ENCODE data around the gene CALU.

CALU gene

DNA sequence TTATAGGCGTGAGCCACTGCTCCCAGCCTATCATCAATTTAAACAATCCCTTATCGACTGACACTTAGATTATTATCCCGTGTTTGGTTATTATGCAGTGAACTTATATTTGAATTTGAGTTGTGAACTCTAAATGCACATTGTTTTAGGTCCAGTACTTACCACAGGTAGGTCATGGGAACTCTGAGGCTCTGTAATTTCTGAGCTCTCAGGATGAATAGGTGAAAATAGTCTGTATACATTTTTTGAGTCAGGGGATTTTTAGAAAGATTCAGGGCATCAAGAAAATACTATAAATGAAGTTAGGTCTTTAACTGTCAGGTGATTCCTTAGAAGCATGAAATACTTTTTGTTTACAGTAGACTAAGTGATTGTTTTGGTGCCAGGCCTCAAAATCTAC is 61.4 kb downstream of the CALU start:
- Histone ChIP-seq H3K27ac (ENCODE audit: low read depth, low read length) (no peak overlapping the region), H3K9me3 (ENCODE audit: insufficient read depth, low read depth, low read length) (no peaks in the 10 kb centered on the region), H3K4me1 (ENCODE audit: insufficient read depth, low read length) (peaks cover 6% of the 10 kb centered on the region; the same call in 1 of the 2 replicates), H3K27me3 (ENCODE audit: insufficient read depth, low read length) (no peaks in the 10 kb centered on the region), H3K9ac (ENCODE audit: low read depth, low read length) (no peak overlapping the region), H3K36me3 (ENCODE audit: insufficient read depth, low read length) (peaks cover 67% of the 10 kb centered on the region), H3K4me3 (ENCODE audit: low read length) (no peak overlapping the region)
- 98% methylated on average over 3 of the region's 3 CpGs for WGBS

DNA sequence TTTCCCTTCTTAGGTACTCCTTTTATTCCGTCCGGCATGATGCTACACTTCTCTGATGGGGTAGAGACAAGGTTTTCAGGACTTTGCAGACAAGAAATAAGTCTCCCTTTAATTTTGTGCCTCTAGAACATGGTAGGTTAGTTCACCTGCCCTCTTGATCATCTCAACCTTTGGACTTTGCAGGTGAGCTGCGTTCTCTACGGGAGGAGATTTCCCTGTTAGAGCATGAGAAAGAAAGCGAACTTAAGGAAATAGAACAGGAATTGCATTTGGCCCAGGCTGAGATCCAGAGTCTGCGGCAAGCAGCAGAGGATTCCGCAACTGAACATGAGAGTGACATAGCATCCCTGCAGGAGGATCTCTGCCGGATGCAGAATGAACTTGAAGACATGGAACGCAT is 61.8 kb downstream of the CALU start:
- WGBS = 95% methylated on average over 9 of the region's 9 CpGs
- no peak overlapping the region for H3K4me3 ChIP-seq (ENCODE audit: low read length)
- H3K9ac ChIP-seq (ENCODE audit: low read depth, low read length) = no peak overlapping the region
- H3K36me3 ChIP-seq (ENCODE audit: insufficient read depth, low read length) = peaks cover 68% of the 10 kb centered on the region
- peaks cover 6% of the 10 kb centered on the region; the same call in 1 of the 2 replicates for H3K4me1 ChIP-seq (ENCODE audit: insufficient read depth, low read length)
- no peaks in the 10 kb centered on the region for H3K9me3 ChIP-seq (ENCODE audit: insufficient read depth, low read depth, low read length)
- H3K27me3 ChIP-seq (ENCODE audit: insufficient read depth, low read length) = no peaks in the 10 kb centered on the region
- no peak overlapping the region for H3K27ac ChIP-seq (ENCODE audit: low read depth, low read length)

DNA sequence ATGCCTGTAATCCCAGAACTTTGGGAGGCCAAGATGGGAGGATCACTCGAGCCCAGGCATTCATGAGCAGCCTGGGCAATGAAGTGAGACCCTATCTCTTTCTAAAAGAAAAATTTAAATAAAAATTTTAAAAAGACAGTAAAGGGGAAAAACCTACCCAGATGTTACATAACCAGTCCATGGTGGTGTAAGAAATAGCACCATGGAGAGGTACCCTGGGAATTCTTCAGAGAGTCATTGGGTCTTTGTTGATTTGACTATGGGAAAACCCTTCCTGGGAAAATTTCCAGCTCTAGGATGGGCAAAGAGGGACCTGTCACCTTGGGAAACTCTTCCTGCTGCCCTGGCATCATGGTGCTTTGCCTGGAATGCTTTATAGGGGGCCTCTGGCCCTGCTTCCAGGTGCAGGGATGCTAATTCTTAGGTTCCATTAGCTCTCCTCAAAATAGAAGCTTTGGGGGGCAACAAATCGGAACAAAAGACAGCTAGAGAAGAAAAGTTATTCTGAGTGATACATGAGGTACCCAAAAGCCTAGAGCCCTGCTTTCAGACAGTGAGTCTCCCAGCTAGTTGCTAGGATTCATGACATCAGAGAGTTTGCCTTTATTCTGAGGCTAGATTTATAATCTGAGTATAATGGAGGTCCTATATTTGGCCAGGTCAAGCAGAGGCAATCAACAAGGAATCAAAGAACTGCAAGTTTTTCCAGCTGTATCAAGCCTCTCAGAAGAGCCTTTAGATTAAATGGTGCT is 62.7 kb downstream of the CALU start:
- Histone ChIP-seq H3K36me3 (ENCODE audit: insufficient read depth, low read length) (peaks cover 72% of the 10 kb centered on the region), H3K27me3 (ENCODE audit: insufficient read depth, low read length) (no peaks in the 10 kb centered on the region), H3K9me3 (ENCODE audit: insufficient read depth, low read depth, low read length) (no peaks in the 10 kb centered on the region), H3K4me1 (ENCODE audit: insufficient read depth, low read length) (peaks cover 6% of the 10 kb centered on the region; the same call in 1 of the 2 replicates), H3K4me3 (ENCODE audit: low read length) (no peak overlapping the region), H3K27ac (ENCODE audit: low read depth, low read length) (no peak overlapping the region), H3K9ac (ENCODE audit: low read depth, low read length) (no peak overlapping the region)
- 83% methylated on average over 2 of the region's 2 CpGs for WGBS

DNA sequence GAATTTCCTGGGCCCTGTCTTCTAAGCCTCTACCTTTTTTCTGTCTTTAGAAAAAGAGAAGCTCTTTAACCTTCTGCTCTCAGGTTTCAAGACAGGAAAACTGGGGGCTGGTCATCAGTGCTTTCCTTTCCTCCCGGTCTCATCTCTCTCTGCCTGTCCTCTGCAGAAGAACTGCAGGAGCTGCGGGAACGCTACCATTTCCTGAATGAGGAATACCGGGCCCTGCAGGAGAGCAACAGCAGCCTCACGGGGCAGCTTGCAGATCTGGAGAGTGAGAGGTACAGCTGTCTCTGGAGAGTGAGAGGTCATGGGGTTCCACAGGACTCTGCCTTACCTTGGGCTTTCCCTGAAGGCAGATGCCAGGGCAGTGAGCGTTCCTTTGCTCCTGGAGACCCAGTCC is 65.3 kb downstream of the CALU start:
- Histone ChIP-seq H3K36me3 (ENCODE audit: insufficient read depth, low read length) (peaks cover 83% of the 10 kb centered on the region), H3K9me3 (ENCODE audit: insufficient read depth, low read depth, low read length) (no peaks in the 10 kb centered on the region), H3K4me1 (ENCODE audit: insufficient read depth, low read length) (peaks cover 6% of the 10 kb centered on the region; the same call in 1 of the 2 replicates), H3K9ac (ENCODE audit: low read depth, low read length) (no peak overlapping the region), H3K27ac (ENCODE audit: low read depth, low read length) (peak overlapping the region; percentile 33; the same call in 1 of the 2 replicates), H3K4me3 (ENCODE audit: low read length) (no peak overlapping the region), H3K27me3 (ENCODE audit: insufficient read depth, low read length) (no peaks in the 10 kb centered on the region)
- 46% methylated on average over 6 of the region's 6 CpGs for WGBS

DNA sequence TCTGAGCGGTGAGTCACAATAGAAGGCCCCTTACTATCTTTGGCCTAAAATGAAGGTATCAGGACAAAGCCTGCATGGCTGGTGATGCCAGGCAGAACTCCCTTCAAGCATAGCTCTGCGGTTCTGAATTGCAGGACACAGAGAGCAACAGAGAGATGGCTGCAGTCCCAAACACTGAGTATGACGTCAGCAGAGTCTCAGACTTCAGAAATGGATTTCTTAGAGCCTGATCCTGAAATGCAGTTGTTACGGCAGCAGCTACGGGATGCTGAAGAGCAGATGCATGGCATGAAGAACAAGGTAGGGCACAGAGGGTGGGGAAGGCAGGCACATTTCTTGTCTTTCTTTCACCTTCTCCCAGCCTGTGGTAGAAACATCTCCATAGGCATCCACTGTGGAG is 66.1 kb downstream of the CALU start:
- 93% methylated on average over 5 of the region's 5 CpGs for WGBS
- peaks cover 89% of the 10 kb centered on the region for H3K36me3 ChIP-seq (ENCODE audit: insufficient read depth, low read length)
- no peaks in the 10 kb centered on the region for H3K9me3 ChIP-seq (ENCODE audit: insufficient read depth, low read depth, low read length)
- no peak overlapping the region for H3K9ac ChIP-seq (ENCODE audit: low read depth, low read length)
- no peaks in the 10 kb centered on the region for H3K27me3 ChIP-seq (ENCODE audit: insufficient read depth, low read length)
- peaks cover 6% of the 10 kb centered on the region; the same call in 1 of the 2 replicates for H3K4me1 ChIP-seq (ENCODE audit: insufficient read depth, low read length)
- H3K27ac ChIP-seq (ENCODE audit: low read depth, low read length) = no peak overlapping the region
- no peak overlapping the region for H3K4me3 ChIP-seq (ENCODE audit: low read length)

DNA sequence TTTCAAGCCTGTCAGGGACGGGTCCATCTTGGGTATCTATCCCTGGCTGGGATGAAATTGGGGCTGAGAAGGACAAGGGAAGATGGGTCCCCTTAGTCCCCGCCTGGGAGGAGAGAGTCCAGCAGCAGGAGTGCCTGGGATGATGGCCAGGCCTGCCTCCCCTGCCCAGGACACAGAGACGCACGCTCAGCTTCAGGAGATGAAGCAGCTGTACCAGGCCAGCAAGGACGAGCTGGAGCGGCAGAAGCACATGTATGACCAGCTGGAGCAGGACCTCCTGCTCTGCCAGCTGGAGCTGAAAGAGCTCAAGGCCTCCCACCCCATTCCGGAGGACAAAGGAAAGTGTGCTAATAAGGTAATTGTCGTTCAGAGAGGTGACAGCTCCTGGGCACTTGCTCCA is 68.0 kb downstream of the CALU start:
- 91% methylated on average over 8 of the region's 8 CpGs for WGBS
- peaks cover 89% of the 10 kb centered on the region for H3K36me3 ChIP-seq (ENCODE audit: insufficient read depth, low read length)
- no peak overlapping the region for H3K9ac ChIP-seq (ENCODE audit: low read depth, low read length)

DNA sequence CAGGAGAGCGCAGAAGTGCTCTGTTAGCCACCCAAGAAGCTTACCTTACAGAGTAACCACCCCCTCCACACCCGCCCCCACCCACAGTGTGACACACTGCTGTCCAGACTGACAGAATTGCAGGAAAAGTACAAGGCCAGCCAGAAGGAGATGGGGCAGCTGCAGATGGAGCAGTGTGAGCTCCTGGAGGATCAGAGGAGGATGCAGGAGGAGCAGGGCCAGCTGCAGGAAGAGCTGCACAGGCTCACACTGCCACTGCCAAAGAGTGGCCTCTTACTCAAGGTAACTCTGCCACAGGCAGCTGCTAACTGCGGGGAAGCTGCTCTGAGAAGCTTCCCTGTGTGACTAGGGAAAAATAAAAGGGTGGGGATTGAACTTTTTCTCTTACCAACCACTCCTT is 70.2 kb downstream of the CALU start:
- H3K36me3 ChIP-seq (ENCODE audit: insufficient read depth, low read length) = peaks cover 70% of the 10 kb centered on the region
- H3K27me3 ChIP-seq (ENCODE audit: insufficient read depth, low read length) = no peaks in the 10 kb centered on the region
- H3K4me3 ChIP-seq (ENCODE audit: low read length) = no peak overlapping the region
- WGBS = 93% methylated on average over 2 of the region's 3 CpGs
- no peak overlapping the region for H3K9ac ChIP-seq (ENCODE audit: low read depth, low read length)
- H3K4me1 ChIP-seq (ENCODE audit: insufficient read depth, low read length) = peaks cover 10% of the 10 kb centered on the region; the same call in 1 of the 2 replicates
- H3K9me3 ChIP-seq (ENCODE audit: insufficient read depth, low read depth, low read length) = no peaks in the 10 kb centered on the region
- H3K27ac ChIP-seq (ENCODE audit: low read depth, low read length) = no peak overlapping the region

More for the DNA sequence above, 68.0 kb downstream of the CALU start:
- Histone ChIP-seq H3K4me1 (ENCODE audit: insufficient read depth, low read length) (peaks cover 7% of the 10 kb centered on the region; the same call in 1 of the 2 replicates), H3K27ac (ENCODE audit: low read depth, low read length) (no peak overlapping the region), H3K4me3 (ENCODE audit: low read length) (no peak overlapping the region), H3K9me3 (ENCODE audit: insufficient read depth, low read depth, low read length) (no peaks in the 10 kb centered on the region), H3K27me3 (ENCODE audit: insufficient read depth, low read length) (no peaks in the 10 kb centered on the region)

DNA sequence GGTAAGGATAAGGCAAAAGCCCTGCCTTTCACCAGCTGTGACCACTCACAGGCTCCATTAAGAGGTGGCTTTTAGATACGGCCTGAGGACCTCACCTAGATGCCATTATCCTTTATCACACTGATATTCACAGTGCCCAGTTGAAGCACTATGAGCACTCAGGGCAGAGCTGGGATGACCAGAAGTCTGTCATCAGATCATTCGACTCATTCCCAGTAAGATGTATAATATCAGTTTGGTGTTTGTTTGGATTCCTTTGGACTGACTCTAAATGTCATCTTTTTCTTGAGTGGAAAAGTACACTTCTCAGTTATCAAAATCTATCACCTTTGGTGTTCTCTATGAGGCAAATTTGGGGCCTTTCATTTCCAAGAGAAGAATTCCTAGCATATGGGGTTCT is 71.3 kb downstream of the CALU start:
- Histone ChIP-seq H3K27me3 (ENCODE audit: insufficient read depth, low read length) (no peaks in the 10 kb centered on the region), H3K4me3 (ENCODE audit: low read length) (no peak overlapping the region), H3K36me3 (ENCODE audit: insufficient read depth, low read length) (peaks cover 64% of the 10 kb centered on the region), H3K9me3 (ENCODE audit: insufficient read depth, low read depth, low read length) (no peaks in the 10 kb centered on the region), H3K27ac (ENCODE audit: low read depth, low read length) (no peak overlapping the region), H3K9ac (ENCODE audit: low read depth, low read length) (no peak overlapping the region), H3K4me1 (ENCODE audit: insufficient read depth, low read length) (peaks cover 9% of the 10 kb centered on the region; the same call in 1 of the 2 replicates)
- 91% methylated on average over 2 of the region's 2 CpGs for WGBS

DNA sequence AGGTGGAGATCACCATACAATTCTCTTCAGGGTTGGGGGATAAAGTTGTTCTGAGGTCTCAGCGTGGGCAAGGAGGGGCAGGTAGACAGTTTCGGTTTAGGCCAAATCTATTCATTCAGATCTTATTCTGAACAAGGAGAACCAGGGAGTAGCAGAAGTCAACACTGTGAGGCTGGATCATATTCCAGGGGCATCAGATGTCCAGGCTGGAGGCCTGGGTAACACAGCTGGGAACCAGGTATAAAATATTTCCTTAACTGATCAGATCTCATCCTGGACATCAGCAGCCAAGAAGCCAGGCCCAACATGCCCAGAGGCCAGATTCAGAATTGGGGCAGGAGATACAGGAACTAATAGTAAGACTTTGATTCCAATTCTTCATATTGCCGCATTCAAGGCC is 71.8 kb downstream of the CALU start:
- no peaks in the 10 kb centered on the region for H3K9me3 ChIP-seq (ENCODE audit: insufficient read depth, low read depth, low read length)
- H3K4me1 ChIP-seq (ENCODE audit: insufficient read depth, low read length) = peaks cover 9% of the 10 kb centered on the region; the same call in 1 of the 2 replicates
- peaks cover 59% of the 10 kb centered on the region for H3K36me3 ChIP-seq (ENCODE audit: insufficient read depth, low read length)
- H3K9ac ChIP-seq (ENCODE audit: low read depth, low read length) = no peak overlapping the region
- WGBS = 97% methylated on average over 3 of the region's 3 CpGs
- no peak overlapping the region for H3K4me3 ChIP-seq (ENCODE audit: low read length)
- no peak overlapping the region for H3K27ac ChIP-seq (ENCODE audit: low read depth, low read length)
- H3K27me3 ChIP-seq (ENCODE audit: insufficient read depth, low read length) = no peaks in the 10 kb centered on the region

DNA sequence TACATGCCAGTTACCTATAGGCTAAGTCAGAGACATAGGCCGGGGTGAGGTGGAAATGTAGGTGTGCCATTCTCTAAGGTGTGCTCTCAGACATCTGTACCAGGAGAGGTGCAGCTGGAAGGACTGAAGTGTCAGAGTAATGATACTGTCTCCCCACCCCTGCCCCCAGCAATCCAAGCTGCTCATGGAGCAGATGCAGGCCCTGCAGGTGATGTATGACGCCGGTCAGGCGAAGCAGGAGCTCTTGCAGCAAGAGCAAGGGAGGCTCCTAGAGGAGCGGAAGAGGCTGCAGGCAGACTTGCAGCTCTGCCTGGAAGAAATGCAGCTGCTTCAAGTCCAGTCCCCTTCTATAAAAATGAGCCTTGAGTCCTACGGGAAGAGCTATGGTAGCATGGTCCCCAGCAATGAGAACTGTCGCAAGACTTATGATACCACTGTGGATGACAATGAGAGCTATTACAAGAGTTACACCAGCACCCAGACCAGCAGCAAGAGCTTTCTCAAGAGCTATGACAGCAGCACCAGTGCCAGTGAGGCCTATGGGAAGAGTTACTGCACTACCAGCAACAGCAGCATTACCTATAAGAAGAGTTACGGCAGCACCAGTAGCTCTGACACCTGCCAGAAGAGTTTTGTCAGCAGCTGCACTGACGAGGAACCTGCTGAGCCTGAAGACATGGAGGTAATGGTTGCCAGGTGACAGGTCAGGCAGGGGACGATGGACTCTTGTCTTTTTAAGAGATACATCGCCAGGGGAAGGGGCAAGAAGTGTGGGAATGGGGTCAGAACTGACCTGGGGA is 72.7 kb downstream of the CALU start:
- H3K4me1 ChIP-seq (ENCODE audit: insufficient read depth, low read length) = peaks cover 9% of the 10 kb centered on the region; the same call in 1 of the 2 replicates
- no peaks in the 10 kb centered on the region for H3K9me3 ChIP-seq (ENCODE audit: insufficient read depth, low read depth, low read length)
- peaks cover 51% of the 10 kb centered on the region for H3K36me3 ChIP-seq (ENCODE audit: insufficient read depth, low read length)
- no peak overlapping the region for H3K4me3 ChIP-seq (ENCODE audit: low read length)
- H3K27ac ChIP-seq (ENCODE audit: low read depth, low read length) = no peak overlapping the region
- 84% methylated on average over 11 of the region's 11 CpGs for WGBS
- H3K9ac ChIP-seq (ENCODE audit: low read depth, low read length) = no peak overlapping the region
- no peaks in the 10 kb centered on the region for H3K27me3 ChIP-seq (ENCODE audit: insufficient read depth, low read length)

DNA sequence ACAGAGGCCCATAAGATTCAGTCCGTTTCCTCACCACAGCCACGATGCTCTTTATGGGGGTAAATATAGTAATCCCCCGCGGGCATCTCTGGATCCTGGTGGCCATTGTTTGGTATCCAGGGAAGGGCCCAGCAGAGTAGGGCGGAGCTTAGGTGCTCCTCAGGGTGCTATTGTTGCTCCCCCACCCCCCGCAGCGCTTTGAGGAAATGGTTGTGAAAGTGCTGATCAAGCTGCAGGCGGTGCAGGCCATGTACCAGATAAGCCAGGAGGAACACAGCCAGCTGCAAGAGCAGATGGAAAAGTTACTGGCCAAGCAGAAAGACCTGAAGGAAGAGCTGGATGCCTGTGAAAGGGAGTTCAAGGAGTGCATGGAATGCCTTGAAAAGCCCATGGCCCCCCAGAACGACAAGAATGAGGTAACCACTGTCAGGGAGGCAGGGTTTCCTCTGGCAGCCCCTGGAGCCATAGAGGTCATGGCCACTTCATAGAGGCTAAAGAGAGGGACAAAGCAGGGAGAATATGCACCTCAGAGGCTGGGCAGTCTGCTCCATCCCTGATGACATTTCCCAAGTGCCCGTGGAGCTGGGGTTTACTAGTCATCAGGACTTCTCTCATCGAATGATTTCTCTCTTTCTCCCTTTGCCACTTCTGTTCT is 73.5 kb downstream of the CALU start:
- H3K27me3 ChIP-seq (ENCODE audit: insufficient read depth, low read length) = no peaks in the 10 kb centered on the region
- H3K36me3 ChIP-seq (ENCODE audit: insufficient read depth, low read length) = peaks cover 43% of the 10 kb centered on the region
- H3K4me1 ChIP-seq (ENCODE audit: insufficient read depth, low read length) = peaks cover 9% of the 10 kb centered on the region; the same call in 1 of the 2 replicates
- no peak overlapping the region for H3K9ac ChIP-seq (ENCODE audit: low read depth, low read length)
- H3K9me3 ChIP-seq (ENCODE audit: insufficient read depth, low read depth, low read length) = no peaks in the 10 kb centered on the region
- no peak overlapping the region for H3K4me3 ChIP-seq (ENCODE audit: low read length)
- WGBS = 45% methylated on average over 10 of the region's 11 CpGs
- H3K27ac ChIP-seq (ENCODE audit: low read depth, low read length) = no peak overlapping the region

All from HUES64 (cell line).